Measurements from ENCODE around the gene GSK3A.
A peak's percentile ranks its signal among the peaks of the same experiment; 100 is the strongest.
"Not testable (repeated sequence)": the region's sequence is repeated elsewhere in the genome, so short reads cannot be mapped to it uniquely, and the experiment has no call there.

Gene GSK3A

GRCh38 chr19:42268142-42268703, 25.8 kb upstream of the GSK3A start:
- DNase-seq (ENCODE audit: low spot score): peak; percentile 99

- DNase-seq (ENCODE audit: low spot score): no peak
These were observed 25.3 kb upstream of the GSK3A start for GRCh38 chr19:42267644-42268141.

GRCh38 chr19:42266928-42267603, 24.7 kb upstream of the GSK3A start:
- DNase-seq (ENCODE audit: low spot score): not testable (repeated sequence)

GRCh38 chr19:42266105-42266504, 23.7 kb upstream of the GSK3A start:
- not testable (repeated sequence) for DNase-seq (ENCODE audit: low spot score)

GRCh38 chr19:42261763-42262162, 19.4 kb upstream of the GSK3A start:
- DNase-seq (ENCODE audit: low spot score): no peak

GRCh38 chr19:42257842-42258241, 15.4 kb upstream of the GSK3A start:
- not testable (repeated sequence) for DNase-seq (ENCODE audit: low spot score)

GRCh38 chr19:42255766-42256745, 13.7 kb upstream of the GSK3A start:
- peak; percentile 81 for DNase-seq (ENCODE audit: low spot score)

GRCh38 chr19:42254850-42255765, 12.7 kb upstream of the GSK3A start, which contains the start of gene ERF:
TSS of gene ERF (minus strand) at chr19:42255128. CDS start at chr19:42254999, 129 bp downstream.
- DNase-seq (ENCODE audit: low spot score): peak; percentile 99

- DNase-seq (ENCODE audit: low spot score): peak; percentile 87
These were observed 11.9 kb upstream of the GSK3A start for GRCh38 chr19:42254089-42254849.

GRCh38 chr19:42253245-42254088, 11.1 kb upstream of the GSK3A start:
- DNase-seq (ENCODE audit: low spot score): no peak

- no peak for DNase-seq (ENCODE audit: low spot score)
These were observed 10.2 kb upstream of the GSK3A start for GRCh38 chr19:42252365-42253244.

GRCh38 chr19:42251572-42252358, 9.4 kb upstream of the GSK3A start:
- DNase-seq (ENCODE audit: low spot score): no peak

GRCh38 chr19:42250666-42251531, 8.5 kb upstream of the GSK3A start:
- no peak for DNase-seq (ENCODE audit: low spot score)

- no peak for DNase-seq (ENCODE audit: low spot score)
These were observed 7.8 kb upstream of the GSK3A start for GRCh38 chr19:42250183-42250665.

GRCh38 chr19:42249769-42250168, 7.4 kb upstream of the GSK3A start:
- DNase-seq (ENCODE audit: low spot score): no peak

GRCh38 chr19:42249149-42249750, 6.8 kb upstream of the GSK3A start:
- no peak for DNase-seq (ENCODE audit: low spot score)

All from left forelimb (tissue), 1 donor.